WTC11 (cell line): ENCODE measurements around the gene TCF7L1. TPM values are rescaled to one million over a fixed set of nuclear protein-coding genes. Genes with fewer than 3 reads are reported as not detected.

ENCODE experiments used
- ATAC-seq: fragments of 200-7000 bp; cut with Tn5 transposase; 2 replicates; pipeline ENCODE4 v1.10.0; 2021; ENCODE audit warnings: mild to moderate bottlenecking, moderate library complexity
- CTCF ChIA-PET: fragments of 300-600 bp; sonication (Branson Sonifier 250); formaldehyde crosslinking; loops from one replicate; lab custom pipeline; 2021; ENCODE audit warnings: antibody characterized with exemption; lab: Charles Lee
- POLR2A ChIA-PET: fragments of 350-600 bp; sonication (Branson Sonifier 250); formaldehyde crosslinking; loops from one replicate; lab custom pipeline; 2021; ENCODE audit warnings: antibody characterized with exemption; lab: Charles Lee
- DNase-seq: peaks from one replicate; pipeline ENCODE4 v3.0.0; 2021; ENCODE audit warnings: low spot score
- H3K27ac Mint-ChIP-seq: 2 replicates; pipeline ENCODE4 v1.8.0; 2021; ENCODE audit warnings: mixed read lengths
- H3K27me3 Mint-ChIP-seq: 2 replicates; pipeline ENCODE4 v1.8.0; 2021; ENCODE audit warnings: low read depth, mild to moderate bottlenecking, moderate library complexity, mixed read lengths
- H3K36me3 Mint-ChIP-seq: 2 replicates; pipeline ENCODE4 v1.8.0; 2021; ENCODE audit warnings: mixed read lengths
- H3K4me1 Mint-ChIP-seq: 2 replicates; pipeline ENCODE4 v1.8.0; 2022; ENCODE audit warnings: mixed read lengths
- H3K4me3 Mint-ChIP-seq: 2 replicates; pipeline ENCODE4 v1.8.0; 2021; ENCODE audit warnings: mild to moderate bottlenecking, moderate library complexity, mixed read lengths
- H3K9me3 Mint-ChIP-seq: 2 replicates; pipeline ENCODE4 v1.8.0; 2021; ENCODE audit warnings: mixed read lengths
- ATF1 ChIP-seq: sonication (generic); formaldehyde crosslinking; IDR thresholded peaks from 2 replicates; pipeline ENCODE4 v1.8.1; 2023; ENCODE audit warnings: mild to moderate bottlenecking, moderate library complexity, missing genetic modification reagents
- E2F1 ChIP-seq: sonication (generic); formaldehyde crosslinking; IDR thresholded peaks from 2 replicates; pipeline ENCODE4 v1.8.0; 2022; ENCODE audit warnings: mild to moderate bottlenecking, missing genetic modification reagents
- GRHL2 ChIP-seq: fragments of 250-450 bp; sonication (Bioruptor Pico); IDR thresholded peaks from 2 replicates; pipeline ENCODE4 v1.8.0; 2022; ENCODE audit warnings: mild to moderate bottlenecking, moderate library complexity; ENCODE audit not compliant: insufficient replicate concordance, severe bottlenecking
- IRF2 ChIP-seq: sonication (generic); formaldehyde crosslinking; IDR thresholded peaks from 2 replicates; pipeline ENCODE4 v1.8.0; 2022; ENCODE audit warnings: low read depth, missing genetic modification reagents, borderline replicate concordance
- SOX15 ChIP-seq: fragments of 250-450 bp; sonication (Bioruptor Pico); IDR thresholded peaks from 2 replicates; pipeline ENCODE4 v1.9.0; 2021; ENCODE audit warnings: mild to moderate bottlenecking
- ZNF219 ChIP-seq: sonication (generic); formaldehyde crosslinking; IDR thresholded peaks from 2 replicates; pipeline ENCODE4 v1.8.0; 2023; ENCODE audit warnings: missing genetic modification reagents, mild to moderate bottlenecking, borderline replicate concordance
- ZNF317 ChIP-seq: sonication (generic); formaldehyde crosslinking; IDR thresholded peaks from 2 replicates; pipeline ENCODE4 v1.8.1; 2023; ENCODE audit warnings: low read depth, mild to moderate bottlenecking, moderate library complexity, missing genetic modification reagents, borderline replicate concordance
- ZNF532 ChIP-seq: fragments of 250-450 bp; sonication (Bioruptor Pico); IDR thresholded peaks from 2 replicates; pipeline ENCODE4 v1.9.0; 2021; ENCODE audit warnings: mild to moderate bottlenecking, borderline replicate concordance
- ZSCAN18 ChIP-seq: fragments of 250-450 bp; sonication (Bioruptor Pico); IDR thresholded peaks from 2 replicates; pipeline ENCODE4 v2.1.2; 2022; ENCODE audit warnings: mild to moderate bottlenecking, moderate library complexity
- total RNA-seq: library from RNA; stranded (reverse); gene quantifications from 3 replicates; pipeline ENCODE4 v1.2.3, GENCODE V29; 2021
- TF ChIP-seq, protein P1 (sequence below): fragments of 250-450 bp; sonication (Bioruptor Pico); IDR thresholded peaks from 2 replicates; pipeline ENCODE4 v1.8.0; 2021; ENCODE audit warnings: mild to moderate bottlenecking
- TF ChIP-seq, protein P2 (sequence below): sonication (generic); formaldehyde crosslinking; IDR thresholded peaks from 2 replicates; pipeline ENCODE4 v1.8.1; 2022; ENCODE audit warnings: mild to moderate bottlenecking, missing genetic modification reagents, moderate library complexity, borderline replicate concordance

The TCF7L1 gene
- total RNA-seq, 1 experiment from 2014 or later = 104 TPM

- ATAC-seq = no peak
- Mint-ChIP-seq H3K4me3 (no peak overlapping the region), H3K4me1 (peaks cover 81% of the 10 kb centered on the region), H3K36me3 (peaks cover 3% of the 10 kb centered on the region; the same call in 1 of the 2 replicates), H3K27me3 (no peaks in the 10 kb centered on the region), H3K27ac (no peak overlapping the region), H3K9me3 (no peaks in the 10 kb centered on the region)
- ChIA-PET POLR2A (interaction anchor here (0.5 to 1.2 kb wide), 2 partner anchors 9 to 80 kb away, joined by 4 read pairs; no protein-coding TSS in a partner anchor), CTCF (interaction anchor here (0.8 to 1.4 kb wide), 4 partner anchors 27 to 80 kb away, joined by 3 read pairs; partner anchors contain the start of gene TCF7L1)
- no peak for DNase-seq
- TF ChIP-seq ZSCAN18 (CRISPR knock-in tag) (no peak), IRF2 (CRISPR knock-in tag) (no peak), ZNF219 (CRISPR knock-in tag) (no peak), ATF1 (CRISPR knock-in tag) (no peak), SOX15 (no peak), ZNF532 (CRISPR knock-in tag) (no peak), ZNF317 (CRISPR knock-in tag) (no peak), GRHL2 (CRISPR knock-in tag) (no peak)
- TF ChIP-seq, protein P1, sequence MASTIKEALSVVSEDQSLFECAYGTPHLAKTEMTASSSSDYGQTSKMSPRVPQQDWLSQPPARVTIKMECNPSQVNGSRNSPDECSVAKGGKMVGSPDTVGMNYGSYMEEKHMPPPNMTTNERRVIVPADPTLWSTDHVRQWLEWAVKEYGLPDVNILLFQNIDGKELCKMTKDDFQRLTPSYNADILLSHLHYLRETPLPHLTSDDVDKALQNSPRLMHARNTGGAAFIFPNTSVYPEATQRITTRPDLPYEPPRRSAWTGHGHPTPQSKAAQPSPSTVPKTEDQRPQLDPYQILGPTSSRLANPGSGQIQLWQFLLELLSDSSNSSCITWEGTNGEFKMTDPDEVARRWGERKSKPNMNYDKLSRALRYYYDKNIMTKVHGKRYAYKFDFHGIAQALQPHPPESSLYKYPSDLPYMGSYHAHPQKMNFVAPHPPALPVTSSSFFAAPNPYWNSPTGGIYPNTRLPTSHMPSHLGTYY (CRISPR knock-in tag) = no peak
These were observed 80.2 kb downstream of the TCF7L1 start for GRCh38 chr2:85213404-85213803.

GRCh38 chr2:85213901-85214512 is 80.8 kb downstream of the TCF7L1 start:
- no peaks in the 10 kb centered on the region for H3K27me3 Mint-ChIP-seq
- H3K4me3 Mint-ChIP-seq = no peak overlapping the region
- H3K4me1 Mint-ChIP-seq = peaks cover 80% of the 10 kb centered on the region
- ChIA-PET POLR2A (interaction anchor here (0.5 to 1.2 kb wide), 2 partner anchors 8 to 80 kb away, joined by 4 read pairs; no protein-coding TSS in a partner anchor), CTCF (interaction anchor here (0.8 to 3.1 kb wide), 8 partner anchors 28 to 82 kb away, joined by 3 to 24 read pairs (median 3); partner anchors contain the start of gene TCF7L1)
- no peaks in the 10 kb centered on the region for H3K9me3 Mint-ChIP-seq
- TF ChIP-seq E2F1 (CRISPR knock-in tag) = no peak
- TF ChIP-seq, protein P2, sequence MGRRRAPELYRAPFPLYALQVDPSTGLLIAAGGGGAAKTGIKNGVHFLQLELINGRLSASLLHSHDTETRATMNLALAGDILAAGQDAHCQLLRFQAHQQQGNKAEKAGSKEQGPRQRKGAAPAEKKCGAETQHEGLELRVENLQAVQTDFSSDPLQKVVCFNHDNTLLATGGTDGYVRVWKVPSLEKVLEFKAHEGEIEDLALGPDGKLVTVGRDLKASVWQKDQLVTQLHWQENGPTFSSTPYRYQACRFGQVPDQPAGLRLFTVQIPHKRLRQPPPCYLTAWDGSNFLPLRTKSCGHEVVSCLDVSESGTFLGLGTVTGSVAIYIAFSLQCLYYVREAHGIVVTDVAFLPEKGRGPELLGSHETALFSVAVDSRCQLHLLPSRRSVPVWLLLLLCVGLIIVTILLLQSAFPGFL (CRISPR knock-in tag) = no peak
- peaks cover 3% of the 10 kb centered on the region; the same call in 1 of the 2 replicates for H3K36me3 Mint-ChIP-seq
- peak overlapping the region; percentile 44 for H3K27ac Mint-ChIP-seq
- peak; percentile 16 for ATAC-seq
- DNase-seq = no peak
